ENCODE results near the gene SIGLEC11.
"Not testable (repeated sequence)": the region's sequence is repeated elsewhere in the genome, so short reads cannot be mapped to it uniquely, and the experiment has no call there.

The SIGLEC11 gene

DNA sequence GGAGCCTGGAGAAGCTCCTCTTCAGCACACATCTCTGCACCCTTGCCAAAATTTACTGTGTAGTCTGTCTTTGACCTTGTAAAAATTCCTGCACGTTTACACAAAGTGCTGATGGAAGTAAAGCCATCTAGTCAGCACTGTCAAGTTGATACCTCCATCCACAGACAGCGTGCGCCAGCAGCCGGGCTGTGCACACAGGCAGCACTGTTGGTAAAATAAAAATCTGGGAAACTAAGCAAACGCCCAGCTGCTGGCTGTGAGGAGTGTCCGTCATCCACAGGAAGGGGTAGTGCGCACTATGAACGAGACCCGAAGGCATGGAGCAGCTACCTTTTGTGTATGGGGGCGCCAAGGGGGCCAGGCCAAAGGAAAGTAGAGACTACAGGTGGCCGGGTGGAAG, 17.4 kb upstream of the SIGLEC11 start:
- no peak for DNase-seq

DNA sequence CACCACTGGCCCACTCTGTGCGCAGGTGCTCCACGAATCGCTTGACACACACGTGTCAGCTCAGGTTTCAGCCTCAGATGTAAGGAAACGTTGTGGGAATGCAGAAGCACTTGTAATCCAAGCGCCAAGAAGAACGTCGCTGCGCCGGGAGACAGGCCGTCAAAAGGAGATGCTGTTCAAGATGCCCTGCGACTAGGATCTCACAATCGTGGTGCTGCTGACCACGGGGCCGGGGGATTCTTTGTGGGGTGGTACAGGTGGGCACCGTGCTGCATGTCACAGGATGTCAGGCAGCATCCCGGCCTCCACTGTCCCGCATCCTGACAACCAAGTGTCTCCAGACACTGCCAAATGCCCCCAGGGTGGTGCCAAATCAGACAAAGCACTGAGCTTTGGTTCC, 16.9 kb upstream of the SIGLEC11 start:
- no peak for DNase-seq

DNA sequence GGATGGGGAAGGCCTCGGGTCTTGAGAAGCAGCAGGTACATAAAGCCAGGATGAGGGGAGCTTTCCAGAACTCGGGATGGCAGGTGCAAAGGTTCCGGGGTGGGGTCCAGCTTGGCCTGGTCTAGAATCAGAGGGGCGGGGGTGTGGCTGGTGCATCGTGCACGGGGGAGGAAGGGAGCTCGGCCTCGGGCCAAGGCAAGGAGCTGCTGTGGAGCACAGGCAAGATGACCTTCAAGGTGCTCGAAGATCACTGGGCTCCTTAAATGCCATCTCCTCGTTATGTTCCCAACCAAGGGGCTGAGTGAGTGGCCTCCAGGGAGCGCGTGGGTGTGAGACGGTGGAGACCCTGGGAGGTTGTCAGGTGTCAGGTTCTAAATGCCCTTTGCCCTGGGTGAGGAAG, 16.1 kb upstream of the SIGLEC11 start:
- DNase-seq: no peak

DNA sequence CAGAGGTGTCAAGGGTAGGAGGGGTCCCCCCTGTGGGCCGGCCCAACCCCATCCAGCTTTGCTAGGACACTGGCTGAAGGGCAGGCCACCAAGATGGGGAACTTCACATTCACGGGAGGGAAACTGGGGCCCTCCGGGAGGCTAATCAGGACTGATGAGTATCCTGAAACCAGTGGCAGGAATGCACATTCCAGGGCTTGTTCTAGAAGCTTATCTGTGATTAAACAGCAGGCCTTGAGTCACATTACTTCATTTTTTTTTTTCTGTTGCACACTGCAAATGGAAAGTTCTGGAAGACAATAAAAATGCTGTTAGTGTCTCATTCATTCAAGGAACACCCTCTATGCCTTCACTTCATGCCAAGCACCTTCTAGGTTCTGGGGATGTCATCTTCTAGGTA, 15.5 kb upstream of the SIGLEC11 start:
- no peak for DNase-seq

DNA sequence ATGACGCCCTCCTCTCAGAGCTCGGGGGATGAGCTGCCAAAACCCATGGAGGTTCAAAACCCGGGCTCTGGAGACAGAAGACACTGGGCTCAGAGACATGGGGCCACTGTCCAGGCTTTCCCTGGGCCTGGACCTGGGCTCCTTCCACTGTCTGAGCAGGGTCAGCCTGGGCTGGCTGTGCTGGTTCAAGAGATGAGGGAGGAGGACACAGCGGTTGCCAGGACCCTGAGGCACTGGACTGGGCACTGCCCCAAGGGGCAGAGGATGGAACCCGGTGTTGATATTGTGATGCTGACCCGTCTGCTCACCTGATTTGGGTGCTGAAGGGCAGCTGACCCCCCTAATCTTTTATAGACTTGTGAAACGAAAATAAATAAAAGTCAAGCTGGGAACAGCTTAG, 14.1 kb upstream of the SIGLEC11 start:
- DNase-seq: no peak

DNA sequence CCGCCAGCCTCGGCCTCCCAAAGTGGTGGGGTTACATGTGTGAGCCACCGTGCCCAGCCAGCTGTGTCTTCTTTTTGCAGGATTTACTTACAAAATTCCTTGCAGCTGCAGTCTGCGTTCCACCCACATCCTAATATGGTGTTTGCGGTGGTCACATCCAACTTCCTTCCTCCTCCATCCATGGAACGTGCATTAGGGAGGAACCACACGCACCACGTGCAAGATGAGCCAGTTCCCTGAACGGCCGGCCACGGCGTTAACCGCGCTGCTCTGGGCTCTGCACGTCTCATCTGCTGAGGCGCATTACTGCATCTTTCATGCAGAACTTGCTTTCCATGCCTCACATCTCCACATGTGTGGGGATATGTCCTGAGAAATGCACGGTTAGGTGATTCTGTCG, 13.0 kb upstream of the SIGLEC11 start:
- no peak for DNase-seq

DNA sequence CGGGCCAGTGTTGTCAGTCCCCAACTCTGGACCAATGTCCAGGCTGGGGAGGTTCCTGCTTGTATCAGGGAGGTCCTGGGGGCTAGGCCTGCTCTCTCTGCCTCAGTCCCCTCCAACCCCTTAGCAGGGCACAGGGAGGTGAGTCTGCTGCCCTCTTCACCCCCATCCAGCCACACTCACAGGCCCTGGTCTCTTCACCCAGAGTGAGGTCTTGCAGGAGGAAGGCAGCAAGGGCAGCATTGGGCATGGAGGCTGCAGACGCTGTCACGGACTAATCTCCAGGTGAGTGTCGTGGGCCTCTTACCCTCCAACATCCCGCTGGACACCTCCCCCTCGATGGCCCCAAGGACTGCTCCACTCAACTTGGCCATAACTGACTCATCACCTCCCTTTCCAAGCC, 11.9 kb upstream of the SIGLEC11 start:
- no peak for DNase-seq

DNA sequence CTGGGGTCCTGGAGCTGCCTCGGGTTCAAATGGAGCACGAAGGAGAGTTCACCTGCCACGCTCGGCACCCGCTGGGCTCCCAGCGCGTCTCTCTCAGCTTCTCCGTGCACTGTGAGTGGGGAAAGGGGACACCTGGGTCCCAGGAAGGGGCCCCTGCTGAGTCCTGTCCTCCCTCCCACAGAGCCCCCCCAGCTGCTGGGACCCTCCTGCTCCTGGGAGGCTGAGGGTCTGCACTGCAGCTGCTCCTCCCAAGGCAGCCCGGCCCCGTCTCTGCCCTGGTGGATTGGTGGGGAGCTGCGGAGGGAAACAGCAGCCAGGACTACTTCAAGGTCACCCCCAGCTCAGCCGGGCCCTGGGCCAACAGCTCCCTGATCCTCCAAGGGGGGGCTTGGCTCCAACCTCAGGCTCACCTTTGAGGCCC, 11.0 kb upstream of the SIGLEC11 start:
- DNase-seq: no peak

DNA sequence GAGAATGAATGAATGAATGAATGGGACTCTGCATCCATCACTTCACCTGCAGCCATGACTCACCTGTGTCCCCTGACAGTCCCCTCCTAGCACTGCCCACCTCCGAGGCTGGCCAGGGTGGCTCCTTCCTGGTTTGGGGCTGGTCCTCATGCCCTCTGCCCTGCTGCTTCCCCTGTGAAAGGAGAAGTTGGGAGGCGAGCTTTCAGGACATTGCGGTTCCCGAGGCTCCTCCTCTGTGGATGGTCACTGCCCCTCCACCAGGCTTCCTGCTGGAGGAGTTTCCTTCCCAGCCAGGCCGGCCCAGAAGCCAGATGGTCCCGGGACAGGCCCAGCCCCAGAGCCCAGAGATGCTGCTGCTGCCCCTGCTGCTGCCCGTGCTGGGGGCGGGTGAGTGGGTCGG, 8.4 kb upstream of the SIGLEC11 start:
- not testable (repeated sequence) for DNase-seq

DNA sequence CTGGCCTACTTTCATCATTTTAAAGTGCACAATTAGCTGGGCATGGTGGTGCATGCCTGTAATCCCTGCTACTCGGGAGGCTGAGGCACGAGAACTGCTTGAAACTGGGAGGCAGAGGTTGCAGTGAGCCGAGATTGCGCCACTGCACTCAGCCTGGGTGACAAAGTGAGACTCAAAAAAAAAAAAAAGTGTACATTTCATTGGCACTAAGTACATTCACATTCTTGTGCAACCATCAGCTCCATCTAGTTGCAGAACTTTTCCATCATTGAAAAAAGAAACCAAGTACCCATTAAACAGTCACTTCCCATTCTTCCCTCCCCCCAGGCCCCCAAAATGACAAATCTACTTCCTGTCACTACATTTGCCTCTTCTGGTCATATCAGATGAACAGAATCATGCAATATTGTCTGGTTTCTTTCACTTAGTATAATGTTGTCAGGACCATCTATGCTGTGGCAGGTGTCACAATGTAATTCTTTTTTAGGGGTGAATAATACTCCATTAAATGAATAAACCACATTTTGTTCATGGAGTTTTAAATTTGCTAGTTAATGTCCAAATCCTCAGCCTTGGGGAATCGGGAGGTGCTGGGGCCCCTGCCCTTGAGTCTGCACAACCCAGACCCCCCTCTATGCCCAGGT, 7.4 kb upstream of the SIGLEC11 start:
- no peak for DNase-seq

DNA sequence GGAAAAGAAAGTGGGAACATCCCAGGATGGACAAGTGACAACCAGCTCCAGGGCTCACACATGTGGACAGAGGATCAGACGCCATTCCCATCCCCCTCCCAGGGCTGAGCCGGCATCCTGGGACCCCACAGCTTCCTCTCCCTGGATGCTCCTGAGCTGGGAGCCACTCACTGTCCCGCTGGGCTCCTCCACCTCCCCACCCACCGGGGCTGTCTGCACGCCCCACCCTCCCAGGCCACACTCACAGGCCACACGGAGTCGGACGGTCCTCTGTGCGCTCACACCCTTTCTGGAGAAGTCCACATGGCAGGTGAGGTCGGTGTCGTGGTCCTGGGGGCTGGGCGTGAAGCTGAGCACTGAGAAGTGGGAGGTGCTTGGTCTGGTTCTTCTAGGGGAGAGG, 1.1 kb downstream of the SIGLEC11 start:
- not testable (repeated sequence) for DNase-seq

DNA sequence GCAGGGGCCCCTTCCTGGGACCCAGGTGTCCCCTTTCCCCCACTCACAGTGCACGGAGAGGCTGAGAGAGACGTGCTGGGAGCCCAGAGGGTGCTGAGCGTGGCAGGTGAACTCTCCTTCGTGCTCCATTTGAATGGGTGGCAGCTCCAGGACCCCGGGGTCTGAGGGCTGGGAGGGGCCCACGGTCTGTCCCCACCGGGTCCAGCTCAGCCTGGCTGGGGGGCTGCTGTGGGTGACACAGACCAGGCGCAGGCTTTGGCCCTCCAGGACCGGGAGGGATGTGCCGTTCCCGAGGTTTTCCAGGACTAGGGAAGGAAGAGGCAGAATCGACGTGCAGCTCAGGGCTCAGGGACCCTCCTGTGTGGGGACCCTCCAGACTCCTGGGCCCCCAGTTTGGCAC, 2.4 kb downstream of the SIGLEC11 start:
- DNase-seq: not testable (repeated sequence)

DNA sequence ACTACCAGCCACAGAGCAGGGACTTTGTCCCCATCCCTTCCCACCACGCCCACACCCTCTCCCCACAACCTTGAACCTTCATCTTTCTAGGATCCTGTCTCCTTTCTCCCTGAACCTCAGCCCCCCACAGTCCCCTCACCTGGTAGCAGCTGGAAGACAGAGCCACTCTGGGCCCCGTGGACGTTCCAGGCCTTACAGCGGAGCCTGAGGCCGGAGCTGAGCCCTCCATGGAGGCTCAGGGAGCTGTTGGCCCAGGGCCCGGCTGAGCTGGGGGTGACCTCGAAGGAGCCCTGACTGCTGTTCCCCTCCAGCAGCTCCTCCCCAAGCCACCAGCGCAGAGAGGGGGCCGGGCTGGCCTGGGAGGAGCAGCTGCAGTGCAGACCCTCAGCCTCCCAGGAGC, 2.8 kb downstream of the SIGLEC11 start:
- DNase-seq: not testable (repeated sequence)

DNA sequence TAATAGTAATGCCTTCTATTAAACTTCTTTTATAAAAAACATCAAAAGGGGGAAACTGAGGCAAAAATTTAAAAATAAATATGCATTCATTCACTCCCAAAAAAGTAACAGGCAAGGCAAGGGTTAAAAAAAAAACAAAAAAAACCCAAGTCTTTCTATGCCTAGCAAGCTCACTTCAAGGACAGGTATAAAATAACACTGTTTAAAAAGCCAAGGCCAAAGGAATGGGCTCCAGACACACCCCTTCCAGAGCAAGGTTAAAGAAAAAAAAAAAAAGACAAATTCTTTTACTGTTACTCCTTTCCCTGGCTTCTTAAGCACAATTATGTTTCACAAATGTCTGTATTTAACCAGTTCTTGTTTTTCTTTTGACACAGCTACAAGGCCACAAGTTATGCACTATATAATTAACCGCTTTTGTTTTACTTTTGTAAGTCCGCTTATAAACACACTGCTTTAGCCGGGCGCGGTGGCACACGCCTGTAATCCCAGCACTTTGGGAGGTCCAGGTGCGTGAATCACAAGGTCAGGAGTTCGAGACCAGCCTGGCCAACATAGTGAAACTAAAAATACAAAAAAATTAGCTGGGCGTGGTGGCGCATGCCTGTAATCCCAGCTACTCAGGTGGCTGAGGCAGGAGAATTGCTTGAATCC, 3.6 kb downstream of the SIGLEC11 start:
- DNase-seq: no peak

DNA sequence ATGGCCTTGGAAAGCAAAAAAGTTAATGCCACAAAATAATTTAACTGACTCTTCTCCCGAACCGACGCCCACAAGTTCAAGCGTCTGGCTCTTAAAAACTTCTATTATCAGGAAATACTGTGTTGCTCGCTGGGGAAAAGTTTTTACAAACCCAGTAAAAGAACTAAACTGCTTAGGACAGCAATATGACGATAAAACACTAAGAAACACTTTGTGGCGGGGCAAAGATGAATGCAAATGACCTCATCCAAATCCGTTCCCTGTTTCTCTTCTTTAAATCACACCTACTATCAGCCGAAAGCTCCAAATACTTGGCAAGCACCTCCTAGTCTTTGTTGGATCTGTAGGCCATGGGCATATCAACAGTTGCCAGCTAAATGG, 4.9 kb downstream of the SIGLEC11 start:
- DNase-seq: no peak

DNA sequence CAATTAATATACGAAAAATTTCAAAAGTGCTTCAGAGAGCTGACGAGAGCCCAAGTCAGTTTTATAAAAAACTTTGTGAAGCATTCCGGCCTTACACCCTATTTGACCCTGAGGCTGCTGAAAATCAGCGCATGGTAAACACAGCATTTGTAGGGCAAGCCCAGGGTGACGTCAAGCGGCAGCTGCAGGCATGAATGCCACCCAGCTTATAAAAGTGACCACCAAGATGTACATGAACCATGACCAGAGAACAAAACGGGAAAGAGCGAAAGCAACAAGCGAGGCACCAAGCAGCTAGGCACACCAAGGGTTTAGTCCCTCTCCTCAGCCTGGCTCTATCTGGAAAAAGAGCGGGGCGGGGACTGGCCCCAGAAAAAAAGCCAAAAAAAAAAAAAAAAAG, 6.0 kb downstream of the SIGLEC11 start:
- DNase-seq: no peak

DNA sequence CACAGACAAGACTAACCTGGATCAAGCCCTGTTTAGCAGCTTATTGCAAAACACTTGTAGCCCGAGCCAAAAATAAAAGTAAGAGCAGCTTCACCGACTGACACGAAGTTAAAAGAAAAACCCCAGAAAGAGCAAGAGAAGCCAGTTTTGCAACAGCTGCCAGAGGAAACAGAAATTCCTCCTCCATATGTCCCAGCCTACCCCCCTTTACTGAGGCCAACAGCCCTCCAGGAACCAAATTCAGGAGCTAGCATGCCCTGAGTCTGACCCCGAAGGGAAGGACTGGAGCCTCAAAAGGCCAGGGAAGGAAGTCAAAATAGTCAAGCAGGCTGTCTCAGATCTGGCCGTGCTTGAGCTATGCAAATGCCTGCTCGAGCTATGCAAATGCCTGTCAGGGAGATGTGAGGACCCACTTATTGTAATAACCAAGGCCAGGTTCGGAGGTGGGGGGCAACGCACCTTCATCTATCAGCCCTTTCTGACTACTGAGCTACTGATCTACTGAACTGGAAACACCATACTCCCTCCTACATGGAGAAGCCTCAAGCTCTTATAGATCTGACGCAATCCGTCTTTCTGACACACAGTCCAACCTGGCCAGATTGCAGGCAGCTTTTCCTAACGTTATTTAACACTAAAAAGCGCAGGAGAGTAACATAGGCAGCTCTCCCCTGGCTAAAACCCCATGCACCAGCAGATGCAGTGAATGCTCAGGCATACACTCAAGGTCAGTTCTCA, 6.7 kb downstream of the SIGLEC11 start:
- DNase-seq: no peak

DNA sequence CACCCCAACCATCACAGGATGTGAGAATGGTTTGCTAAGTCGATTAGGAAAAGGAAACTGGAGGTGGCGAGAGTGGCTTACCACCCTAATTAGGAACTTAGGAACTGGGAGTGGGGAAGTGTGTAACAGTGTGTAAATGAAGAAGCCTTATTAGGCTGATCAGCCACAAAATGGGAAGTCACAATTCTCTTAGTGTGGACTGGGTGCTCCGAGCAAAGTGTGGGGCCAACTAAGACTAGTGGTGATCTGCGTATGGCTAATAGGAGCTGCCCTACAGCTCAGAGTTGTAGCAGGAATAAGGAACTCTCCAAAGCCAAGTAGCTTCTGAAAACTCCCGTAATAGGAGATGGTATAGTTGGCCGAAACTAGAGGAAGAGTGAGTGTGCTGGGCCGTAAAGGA, 7.6 kb downstream of the SIGLEC11 start:
- DNase-seq: no peak

DNA sequence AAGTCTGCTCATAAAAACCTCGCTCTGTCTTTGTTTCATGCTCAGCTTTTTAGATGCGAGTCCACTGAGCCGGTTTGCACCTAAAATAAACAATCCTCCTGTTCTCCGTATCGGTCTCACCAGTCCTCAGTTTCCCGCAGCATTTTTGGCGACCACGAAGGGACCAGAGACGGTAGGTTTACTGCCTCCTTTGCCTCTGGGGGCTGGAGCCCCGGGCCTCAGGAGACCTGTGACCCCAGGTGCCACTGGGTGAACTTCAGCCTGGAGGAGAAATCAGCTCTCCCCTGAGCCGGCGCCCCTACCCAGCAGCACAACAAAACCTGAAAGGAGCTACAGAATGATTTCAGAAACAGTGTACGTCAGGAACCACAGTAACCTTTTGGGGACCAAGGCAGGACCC, 8.1 kb downstream of the SIGLEC11 start:
- no peak for DNase-seq

DNA sequence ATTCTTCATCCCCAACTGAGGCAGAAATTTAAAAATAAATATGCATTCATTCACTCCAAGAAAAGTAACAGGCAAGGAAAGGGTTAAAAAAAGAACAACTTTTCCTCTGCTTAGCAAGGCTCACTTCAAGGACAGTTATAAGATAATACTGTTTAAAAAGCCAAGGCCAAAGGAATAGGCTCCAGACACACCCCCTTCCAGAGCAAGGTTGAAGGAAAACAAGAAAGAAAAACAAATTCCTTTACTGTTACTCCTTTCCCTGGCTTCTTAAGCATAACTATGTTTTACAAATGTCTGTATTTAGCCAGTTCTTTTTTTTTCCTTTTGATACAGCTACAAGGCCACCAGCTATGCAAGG, 8.5 kb downstream of the SIGLEC11 start:
- DNase-seq: no peak

DNA sequence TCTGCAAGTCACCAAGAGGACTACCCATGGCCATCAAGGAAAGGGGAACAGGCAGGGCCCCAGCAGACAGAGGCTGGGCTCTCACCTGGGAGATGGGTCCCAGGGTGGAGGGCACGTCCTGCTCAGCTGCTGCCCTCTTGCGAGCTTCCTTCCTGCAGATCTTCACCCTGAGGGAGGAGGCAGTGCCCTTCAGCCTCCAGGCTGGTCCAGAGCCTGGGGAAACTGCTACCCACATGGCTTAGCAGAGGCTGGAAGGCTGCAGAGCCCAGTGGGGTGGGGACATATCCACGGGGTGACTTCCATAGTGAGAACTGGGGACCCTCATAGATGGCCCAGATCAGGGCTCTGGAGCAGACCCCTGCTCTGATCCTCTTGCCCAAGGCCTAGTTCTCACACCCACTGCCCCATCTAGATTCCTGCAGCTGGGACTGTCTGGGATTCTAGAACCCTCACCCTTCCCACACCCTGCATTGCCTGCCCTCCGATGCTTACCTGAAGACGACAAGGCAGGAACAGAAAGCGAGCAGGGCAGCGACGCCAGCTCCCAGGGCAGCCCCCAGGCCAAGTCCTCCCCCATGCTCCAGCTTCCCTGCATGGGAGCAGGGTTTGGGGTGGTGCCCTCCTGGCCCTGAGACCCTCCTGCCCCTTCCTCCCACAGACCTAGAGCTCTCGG, 9.0 kb downstream of the SIGLEC11 start:
- no peak for DNase-seq

DNA sequence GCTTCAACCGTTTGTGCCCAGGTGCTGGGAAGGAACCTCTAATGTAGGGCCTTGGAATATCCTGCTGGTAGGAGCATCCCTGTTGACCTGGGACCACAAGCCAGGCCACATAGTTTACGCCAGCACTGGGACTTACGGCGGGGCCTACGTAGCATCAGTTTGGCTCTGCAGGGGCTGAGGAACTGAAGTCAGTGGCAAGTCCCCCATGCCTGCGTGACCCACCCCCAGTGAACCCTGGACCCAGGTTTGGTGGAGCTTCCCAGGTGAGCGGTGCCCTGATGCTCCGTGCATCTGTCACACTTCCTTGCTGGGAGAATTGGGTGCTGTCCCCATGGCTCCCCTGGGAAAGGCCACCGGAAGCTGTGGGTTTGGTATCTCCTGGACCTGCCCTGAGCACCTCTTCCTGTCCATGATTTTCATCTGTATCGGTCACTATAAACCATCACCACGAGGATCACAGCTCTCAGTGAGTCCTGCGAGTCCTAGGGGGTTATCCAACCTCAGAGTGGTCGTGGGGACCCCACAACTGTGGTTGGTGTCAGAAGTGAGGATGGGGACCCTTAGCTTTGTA, 9.9 kb downstream of the SIGLEC11 start:
- no peak for DNase-seq

DNA sequence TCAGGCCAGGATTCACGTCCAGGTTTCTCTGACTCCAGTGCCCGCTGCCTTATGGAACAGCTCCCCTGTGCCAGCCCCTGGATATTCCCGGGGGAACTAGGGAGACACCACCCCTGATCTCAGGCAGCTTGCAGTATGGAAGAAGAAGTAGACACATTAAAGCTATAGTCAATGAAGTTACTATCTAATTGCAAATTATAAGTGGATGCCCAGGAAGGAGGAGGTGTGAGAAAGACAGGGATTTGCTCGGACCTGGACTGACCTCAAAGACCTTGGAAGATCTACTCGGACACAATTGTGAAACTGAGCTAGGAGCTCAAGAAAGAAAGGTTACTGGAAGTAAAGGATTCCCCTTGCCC, 10.4 kb downstream of the SIGLEC11 start:
- DNase-seq: no peak
